ENCODE results near the gene GMDS.
A peak's percentile ranks its signal among the peaks of the same experiment; 100 is the strongest.

The GMDS gene

GRCh38 chr6:1622851-1623768 lies 622.3 kb downstream of the GMDS start:
- no peak for TF ChIP-seq CTCF (IDR thresholded peaks at IDR 0.05; ENCODE audit: insufficient read depth, low read depth, low read length, missing control alignments)
- DNase-seq (ENCODE audit: low read depth) = no peak
- no peak overlapping the region for H3K4me3 ChIP-seq (ENCODE audit: low read length)

DNA sequence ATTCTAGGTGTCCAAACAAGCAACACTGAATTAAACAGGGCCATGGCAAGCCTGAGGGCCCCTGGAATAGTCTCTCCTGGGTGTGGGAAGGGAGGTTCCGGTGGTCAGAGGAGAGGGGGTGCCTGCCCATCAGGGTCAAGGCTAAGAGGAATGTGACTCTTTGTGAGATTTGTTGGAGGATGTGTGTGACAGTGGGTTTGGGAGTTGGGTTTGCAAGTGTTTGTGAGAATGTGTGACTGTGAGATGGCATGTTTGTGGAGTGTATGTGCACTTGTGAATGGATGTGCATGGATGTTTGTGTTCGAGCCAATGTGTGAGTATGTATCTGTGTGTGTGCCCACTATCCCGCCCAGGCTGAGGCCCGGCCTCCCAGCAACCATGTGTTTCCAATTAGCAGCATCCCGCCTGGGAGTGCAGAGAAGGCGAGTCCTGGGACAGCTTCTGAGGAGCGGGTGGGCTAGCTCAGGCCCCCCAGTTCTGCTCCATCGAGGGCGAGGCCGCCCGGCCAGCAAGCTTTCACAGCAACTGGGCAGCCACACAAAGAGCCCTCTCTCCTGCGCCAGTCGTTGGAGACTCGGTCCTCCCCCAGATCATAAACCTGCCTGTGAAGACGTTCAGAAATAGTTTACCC lies 623.1 kb downstream of the GMDS start:
- no peak for TF ChIP-seq CTCF (IDR thresholded peaks at IDR 0.05; ENCODE audit: insufficient read depth, low read depth, low read length, missing control alignments)
- no peak overlapping the region for H3K4me3 ChIP-seq (ENCODE audit: low read length)
- DNase-seq (ENCODE audit: low read depth) = no peak

GRCh38 chr6:1621070-1621701 lies 624.2 kb downstream of the GMDS start:
- DNase-seq (ENCODE audit: low read depth) = no peak

GRCh38 chr6:1620504-1621069 lies 624.8 kb downstream of the GMDS start:
- TF ChIP-seq CTCF (IDR thresholded peaks at IDR 0.05; ENCODE audit: insufficient read depth, low read depth, low read length, missing control alignments) = no peak
- no peak overlapping the region for H3K4me3 ChIP-seq (ENCODE audit: low read length)
- no peak for DNase-seq (ENCODE audit: low read depth)

More at GRCh38 chr6:1621070-1621701, 624.2 kb downstream of the GMDS start:
- TF ChIP-seq CTCF (IDR thresholded peaks at IDR 0.05; ENCODE audit: insufficient read depth, low read depth, low read length, missing control alignments) = no peak
- H3K4me3 ChIP-seq (ENCODE audit: low read length) = no peak overlapping the region

GRCh38 chr6:1619673-1620503 lies 625.5 kb downstream of the GMDS start:
- H3K4me3 ChIP-seq (ENCODE audit: low read length) = no peak overlapping the region

More at GRCh38 chr6:1619673-1620503, 625.5 kb downstream of the GMDS start:
- TF ChIP-seq CTCF (IDR thresholded peaks at IDR 0.05; ENCODE audit: insufficient read depth, low read depth, low read length, missing control alignments) = no peak
- peak; percentile 42 for DNase-seq (ENCODE audit: low read depth)

Measured in epithelial cell of esophagus (primary cell).